ENCODE measurements around the gene ZNF883.

ZNF883 gene

GRCh38 chr9:112917047-112917986 lies 94.7 kb downstream of the ZNF883 start:
- Histone ChIP-seq H3K36me3 (ENCODE audit: control insufficient read depth, insufficient read depth, low read length) (no peaks in the 10 kb centered on the region), H3K4me3 (ENCODE audit: low read depth, low read length) (no peak overlapping the region), H3K4me1 (ENCODE audit: control insufficient read depth, insufficient read depth, low read length) (no peaks in the 10 kb centered on the region), H3K9ac (ENCODE audit: low read depth, low read length) (no peak overlapping the region), H3K27me3 (ENCODE audit: control insufficient read depth, insufficient read depth, low read length) (no peaks in the 10 kb centered on the region; the same call in 1 of the 2 replicates), H3K27ac (ENCODE audit: low read depth, low read length) (no peak overlapping the region), H3K9me3 (ENCODE audit: control insufficient read depth, insufficient read depth, low read length) (0 out of 2 replicates have a peak, but pooled peaks cover under 1% of the 10 kb centered on the region)

- Histone ChIP-seq H3K9me3 (ENCODE audit: control insufficient read depth, insufficient read depth, low read length) (0 out of 2 replicates have a peak, but pooled peaks cover 5% of the 10 kb centered on the region), H3K36me3 (ENCODE audit: control insufficient read depth, insufficient read depth, low read length) (no peaks in the 10 kb centered on the region), H3K4me1 (ENCODE audit: control insufficient read depth, insufficient read depth, low read length) (no peaks in the 10 kb centered on the region)
These were observed 97.5 kb downstream of the ZNF883 start for GRCh38 chr9:112914524-112914923.

GRCh38 chr9:112913326-112913725 lies 98.7 kb downstream of the ZNF883 start:
- Histone ChIP-seq H3K4me3 (ENCODE audit: low read depth, low read length) (no peak overlapping the region), H3K4me1 (ENCODE audit: control insufficient read depth, insufficient read depth, low read length) (no peaks in the 10 kb centered on the region), H3K9ac (ENCODE audit: low read depth, low read length) (no peak overlapping the region), H3K36me3 (ENCODE audit: control insufficient read depth, insufficient read depth, low read length) (no peaks in the 10 kb centered on the region), H3K9me3 (ENCODE audit: control insufficient read depth, insufficient read depth, low read length) (0 out of 2 replicates have a peak, but pooled peaks cover 5% of the 10 kb centered on the region), H3K27ac (ENCODE audit: low read depth, low read length) (no peak overlapping the region), H3K27me3 (ENCODE audit: control insufficient read depth, insufficient read depth, low read length) (no peaks in the 10 kb centered on the region; the same call in 1 of the 2 replicates)

More at GRCh38 chr9:112914524-112914923, 97.5 kb downstream of the ZNF883 start:
- H3K4me3 ChIP-seq (ENCODE audit: low read depth, low read length) = no peak overlapping the region
- H3K9ac ChIP-seq (ENCODE audit: low read depth, low read length) = no peak overlapping the region
- no peaks in the 10 kb centered on the region; the same call in 1 of the 2 replicates for H3K27me3 ChIP-seq (ENCODE audit: control insufficient read depth, insufficient read depth, low read length)
- no peak overlapping the region for H3K27ac ChIP-seq (ENCODE audit: low read depth, low read length)

- Histone ChIP-seq H3K4me1 (ENCODE audit: control insufficient read depth, insufficient read depth, low read length) (no peaks in the 10 kb centered on the region), H3K27ac (ENCODE audit: low read depth, low read length) (no peak overlapping the region), H3K9ac (ENCODE audit: low read depth, low read length) (no peak overlapping the region), H3K27me3 (ENCODE audit: control insufficient read depth, insufficient read depth, low read length) (no peaks in the 10 kb centered on the region; the same call in 1 of the 2 replicates), H3K4me3 (ENCODE audit: low read depth, low read length) (no peak overlapping the region), H3K36me3 (ENCODE audit: control insufficient read depth, insufficient read depth, low read length) (no peaks in the 10 kb centered on the region), H3K9me3 (ENCODE audit: control insufficient read depth, insufficient read depth, low read length) (0 out of 2 replicates have a peak, but pooled peaks cover 5% of the 10 kb centered on the region)
These were observed 99.4 kb downstream of the ZNF883 start for GRCh38 chr9:112912636-112913035.

GRCh38 chr9:112911736-112912135 lies 100.3 kb downstream of the ZNF883 start:
- 0 out of 2 replicates have a peak, but pooled peaks cover 5% of the 10 kb centered on the region for H3K9me3 ChIP-seq (ENCODE audit: control insufficient read depth, insufficient read depth, low read length)
- H3K4me3 ChIP-seq (ENCODE audit: low read depth, low read length) = no peak overlapping the region
- H3K9ac ChIP-seq (ENCODE audit: low read depth, low read length) = no peak overlapping the region
- H3K4me1 ChIP-seq (ENCODE audit: control insufficient read depth, insufficient read depth, low read length) = no peaks in the 10 kb centered on the region
- H3K36me3 ChIP-seq (ENCODE audit: control insufficient read depth, insufficient read depth, low read length) = no peaks in the 10 kb centered on the region
- H3K27me3 ChIP-seq (ENCODE audit: control insufficient read depth, insufficient read depth, low read length) = no peaks in the 10 kb centered on the region; the same call in 1 of the 2 replicates
- no peak overlapping the region for H3K27ac ChIP-seq (ENCODE audit: low read depth, low read length)
